WTC11 (cell line): ENCODE data around the gene CALY. TPM values are rescaled to one million over a fixed set of nuclear protein-coding genes. Genes with fewer than 3 reads are reported as not detected.

Source experiments
- ATAC-seq: fragments of 200-7000 bp; cut with Tn5 transposase; 2 replicates; pipeline ENCODE4 v1.10.0; 2021; ENCODE audit warnings: mild to moderate bottlenecking, moderate library complexity
- CTCF ChIA-PET: fragments of 300-600 bp; sonication (Branson Sonifier 250); formaldehyde crosslinking; loops from one replicate; lab custom pipeline; 2021; ENCODE audit warnings: antibody characterized with exemption; lab: Charles Lee
- POLR2A ChIA-PET: fragments of 350-600 bp; sonication (Branson Sonifier 250); formaldehyde crosslinking; loops from one replicate; lab custom pipeline; 2021; ENCODE audit warnings: antibody characterized with exemption; lab: Charles Lee
- DNase-seq: peaks from one replicate; pipeline ENCODE4 v3.0.0; 2021; ENCODE audit warnings: low spot score
- H3K27ac Mint-ChIP-seq: 2 replicates; pipeline ENCODE4 v1.8.0; 2021; ENCODE audit warnings: mixed read lengths
- H3K27me3 Mint-ChIP-seq: 2 replicates; pipeline ENCODE4 v1.8.0; 2021; ENCODE audit warnings: low read depth, mild to moderate bottlenecking, moderate library complexity, mixed read lengths
- H3K36me3 Mint-ChIP-seq: 2 replicates; pipeline ENCODE4 v1.8.0; 2021; ENCODE audit warnings: mixed read lengths
- H3K4me1 Mint-ChIP-seq: 2 replicates; pipeline ENCODE4 v1.8.0; 2022; ENCODE audit warnings: mixed read lengths
- H3K4me3 Mint-ChIP-seq: 2 replicates; pipeline ENCODE4 v1.8.0; 2021; ENCODE audit warnings: mild to moderate bottlenecking, moderate library complexity, mixed read lengths
- H3K9me3 Mint-ChIP-seq: 2 replicates; pipeline ENCODE4 v1.8.0; 2021; ENCODE audit warnings: mixed read lengths
- ATF1 ChIP-seq: sonication (generic); formaldehyde crosslinking; IDR thresholded peaks from 2 replicates; pipeline ENCODE4 v1.8.1; 2023; ENCODE audit warnings: mild to moderate bottlenecking, moderate library complexity, missing genetic modification reagents
- ATF2 ChIP-seq: sonication (generic); formaldehyde crosslinking; IDR thresholded peaks from 2 replicates; pipeline ENCODE4 v1.8.1; 2022; ENCODE audit warnings: low read depth, missing genetic modification reagents, borderline replicate concordance
- CDX4 ChIP-seq: fragments of 250-450 bp; sonication (Bioruptor Pico); IDR thresholded peaks from 2 replicates; pipeline ENCODE4 v1.9.0; 2021; ENCODE audit warnings: moderate library complexity, mild to moderate bottlenecking, inconsistent platforms, borderline replicate concordance
- CREM ChIP-seq: sonication (generic); formaldehyde crosslinking; IDR thresholded peaks from 2 replicates; pipeline ENCODE4 v1.8.1; 2022; ENCODE audit warnings: mild to moderate bottlenecking, missing genetic modification reagents, moderate library complexity
- CTCF ChIP-seq: fragments of 200-600 bp; IDR thresholded peaks from 2 replicates; pipeline ENCODE4 v1.8.0; 2022; ENCODE audit warnings: antibody characterized with exemption
- E2F1 ChIP-seq: sonication (generic); formaldehyde crosslinking; IDR thresholded peaks from 2 replicates; pipeline ENCODE4 v1.8.0; 2022; ENCODE audit warnings: mild to moderate bottlenecking, missing genetic modification reagents
- E2F5 ChIP-seq: sonication (generic); formaldehyde crosslinking; IDR thresholded peaks from 2 replicates; pipeline ENCODE4 v1.8.1; 2022; ENCODE audit warnings: mild to moderate bottlenecking, moderate library complexity, missing genetic modification reagents
- ETV6 ChIP-seq: sonication (generic); formaldehyde crosslinking; IDR thresholded peaks from 2 replicates; pipeline ENCODE4 v1.8.1; 2022; ENCODE audit warnings: mild to moderate bottlenecking, missing genetic modification reagents
- FOXP1 ChIP-seq: sonication (generic); formaldehyde crosslinking; IDR thresholded peaks from 2 replicates; pipeline ENCODE4 v1.8.0; 2022; ENCODE audit warnings: missing genetic modification reagents, mild to moderate bottlenecking, moderate library complexity, borderline replicate concordance
- GTF2I ChIP-seq: fragments of 250-450 bp; sonication (Bioruptor Pico); conservative IDR thresholded peaks from 2 replicates; pipeline ENCODE4 v1.4.0; 2021; ENCODE audit warnings: mild to moderate bottlenecking
- OVOL2 ChIP-seq: fragments of 250-450 bp; sonication (Bioruptor Pico); IDR thresholded peaks from 2 replicates; pipeline ENCODE4 v1.9.0; 2021; ENCODE audit warnings: mild to moderate bottlenecking, borderline replicate concordance
- RORB ChIP-seq: fragments of 250-450 bp; sonication (Bioruptor Pico); IDR thresholded peaks from 2 replicates; pipeline ENCODE4 v1.9.0; 2021; ENCODE audit warnings: mild to moderate bottlenecking
- SMAD4 ChIP-seq: sonication (generic); formaldehyde crosslinking; IDR thresholded peaks from 2 replicates; pipeline ENCODE4 v1.8.0; 2022; ENCODE audit warnings: mild to moderate bottlenecking, missing genetic modification reagents
- SOX15 ChIP-seq: fragments of 250-450 bp; sonication (Bioruptor Pico); IDR thresholded peaks from 2 replicates; pipeline ENCODE4 v1.9.0; 2021; ENCODE audit warnings: mild to moderate bottlenecking
- SP1 ChIP-seq: sonication (generic); formaldehyde crosslinking; conservative IDR thresholded peaks from 2 replicates; pipeline ENCODE4 v1.8.1; 2022; ENCODE audit warnings: missing genetic modification reagents
- USF1 ChIP-seq: sonication (generic); formaldehyde crosslinking; IDR thresholded peaks from 2 replicates; pipeline ENCODE4 v1.8.0; 2022; ENCODE audit warnings: mild to moderate bottlenecking, missing genetic modification reagents
- ZBTB43 ChIP-seq: sonication (generic); formaldehyde crosslinking; IDR thresholded peaks from 2 replicates; pipeline ENCODE4 v1.8.1; 2023; ENCODE audit warnings: mild to moderate bottlenecking, missing genetic modification reagents
- ZNF121 ChIP-seq: sonication (generic); formaldehyde crosslinking; IDR thresholded peaks from 2 replicates; pipeline ENCODE4 v1.8.0; 2023; ENCODE audit warnings: missing genetic modification reagents
- ZNF138 ChIP-seq: sonication (generic); formaldehyde crosslinking; conservative IDR thresholded peaks from 2 replicates; pipeline ENCODE4 v1.8.1; 2022; ENCODE audit warnings: mild to moderate bottlenecking, moderate library complexity, missing genetic modification reagents
- ZNF317 ChIP-seq: sonication (generic); formaldehyde crosslinking; IDR thresholded peaks from 2 replicates; pipeline ENCODE4 v1.8.1; 2023; ENCODE audit warnings: low read depth, mild to moderate bottlenecking, moderate library complexity, missing genetic modification reagents, borderline replicate concordance
- ZNF423 ChIP-seq: fragments of 250-450 bp; sonication (Bioruptor Pico); IDR thresholded peaks from 2 replicates; pipeline ENCODE4 v2.1.2; 2022; ENCODE audit warnings: mild to moderate bottlenecking, moderate library complexity
- ZSCAN18 ChIP-seq: fragments of 250-450 bp; sonication (Bioruptor Pico); IDR thresholded peaks from 2 replicates; pipeline ENCODE4 v2.1.2; 2022; ENCODE audit warnings: mild to moderate bottlenecking, moderate library complexity
- total RNA-seq: library from RNA; stranded (reverse); gene quantifications from 3 replicates; pipeline ENCODE4 v1.2.3, GENCODE V29; 2021

CALY gene
- total RNA-seq, 1 experiment from 2014 or later = 0.63 TPM

- Mint-ChIP-seq H3K27me3 (peaks cover 55% of the 10 kb centered on the region), H3K36me3 (no peaks in the 10 kb centered on the region), H3K9me3 (peaks cover 6% of the 10 kb centered on the region), H3K4me1 (peaks cover 5% of the 10 kb centered on the region), H3K27ac (no peak overlapping the region), H3K4me3 (no peak overlapping the region)
- TF ChIP-seq USF1 (CRISPR knock-in tag) (no peak), GTF2I (CRISPR knock-in tag) (no peak), ZNF317 (no peak), OVOL2 (CRISPR knock-in tag) (no peak), ZNF138 (no peak), SP1 (no peak)
- ATAC-seq = no peak
- POLR2A ChIA-PET = no interaction called here
- DNase-seq = no peak
- CTCF ChIA-PET = no interaction called here
These were observed 3.6 kb downstream of the CALY start for GRCh38 chr10:133332936-133333699.

GRCh38 chr10:133329491-133330202, 7.0 kb downstream of the CALY start:
- Mint-ChIP-seq H3K36me3 (no peaks in the 10 kb centered on the region), H3K27me3 (peaks cover 88% of the 10 kb centered on the region), H3K4me1 (peaks cover 14% of the 10 kb centered on the region), H3K4me3 (peak overlapping the region; percentile 22), H3K9me3 (peaks cover 6% of the 10 kb centered on the region), H3K27ac (no peak overlapping the region)
- ATAC-seq (peak; percentile 81), DNase-seq (peak; percentile 90)
- POLR2A ChIA-PET = no interaction called here
- CTCF ChIA-PET = interaction anchor here (0.7 to 4.1 kb wide), 31 partner anchors 11 to 171 kb away, joined by 3 to 26 read pairs (median 4); partner anchors contain the start of genes ECHS1, FUOM, MTG1 and PAOX
- TF ChIP-seq RORB (CRISPR knock-in tag) (no peak), ZBTB43 (CRISPR knock-in tag) (no peak), ZNF121 (CRISPR knock-in tag) (no peak), FOXP1 (CRISPR knock-in tag) (no peak), ATF1 (CRISPR knock-in tag) (no peak), CTCF (peak; percentile 95), GTF2I (CRISPR knock-in tag) (no peak), ATF2 (CRISPR knock-in tag) (no peak), E2F5 (CRISPR knock-in tag) (0 out of 2 replicates have a peak, but pooled peaks have one; percentile 34), E2F1 (CRISPR knock-in tag) (no peak), ZSCAN18 (CRISPR knock-in tag) (no peak), ZNF423 (CRISPR knock-in tag) (peak; percentile 82), CREM (CRISPR knock-in tag) (no peak), SMAD4 (CRISPR knock-in tag) (no peak), ETV6 (CRISPR knock-in tag) (0 out of 2 replicates have a peak, but pooled peaks have one; percentile 35), SOX15 (no peak), CDX4 (CRISPR knock-in tag) (no peak)
